Activated naive CD8-positive, alpha-beta T cell treated with anti-CD3 and anti-CD28 coated beads, Interleukin-2, amount 10 ng/mL, durations not matched to agents 7 days and 5 days (primary cell): ENCODE measurements around the gene DUSP19. TPM values are rescaled to one million over a fixed set of nuclear protein-coding genes. Genes with fewer than 3 reads are reported as not detected.

Source experiments
- ATAC-seq: fragments of 150-1000 bp; cut with Tn5 transposase; one replicate; pipeline ENCODE4 v1.10.0; 2021; ENCODE audit warnings: low read depth, moderate library complexity
- POLR2A ChIA-PET: fragments of 350-600 bp; sonication (Branson Sonifier 250); formaldehyde crosslinking; loops from one replicate; lab custom pipeline; 2021; ENCODE audit warnings: antibody characterized with exemption; lab: Charles Lee
- DNase-seq: peaks from one replicate; pipeline ENCODE4 v3.0.0; 2021
- H3K27ac Mint-ChIP-seq: one replicate; pipeline ENCODE4 v1.8.0; 2022; ENCODE audit warnings: mild to moderate bottlenecking, mixed read lengths
- H3K27me3 Mint-ChIP-seq: one replicate; pipeline ENCODE4 v1.8.0; 2022; ENCODE audit warnings: mild to moderate bottlenecking, moderate library complexity, mixed read lengths
- H3K36me3 Mint-ChIP-seq: one replicate; pipeline ENCODE4 v1.8.0; 2021; ENCODE audit warnings: mild to moderate bottlenecking, mixed read lengths
- H3K4me1 Mint-ChIP-seq: one replicate; pipeline ENCODE4 v1.8.0; 2021; ENCODE audit warnings: mixed read lengths
- H3K4me3 Mint-ChIP-seq: one replicate; pipeline ENCODE4 v1.8.0; 2022; ENCODE audit warnings: mild to moderate bottlenecking, moderate library complexity, mixed read lengths
- H3K9me3 Mint-ChIP-seq: one replicate; pipeline ENCODE4 v1.8.0; 2021; ENCODE audit warnings: mixed read lengths
- total RNA-seq, 2 experiments: library from RNA; stranded (reverse); gene quantifications; one replicate each; pipeline ENCODE4 v1.2.3, GENCODE V29; 2021

Gene DUSP19
- total RNA-seq: 1 to 10 TPM; 1.7 to 1.8 TPM

DNA sequence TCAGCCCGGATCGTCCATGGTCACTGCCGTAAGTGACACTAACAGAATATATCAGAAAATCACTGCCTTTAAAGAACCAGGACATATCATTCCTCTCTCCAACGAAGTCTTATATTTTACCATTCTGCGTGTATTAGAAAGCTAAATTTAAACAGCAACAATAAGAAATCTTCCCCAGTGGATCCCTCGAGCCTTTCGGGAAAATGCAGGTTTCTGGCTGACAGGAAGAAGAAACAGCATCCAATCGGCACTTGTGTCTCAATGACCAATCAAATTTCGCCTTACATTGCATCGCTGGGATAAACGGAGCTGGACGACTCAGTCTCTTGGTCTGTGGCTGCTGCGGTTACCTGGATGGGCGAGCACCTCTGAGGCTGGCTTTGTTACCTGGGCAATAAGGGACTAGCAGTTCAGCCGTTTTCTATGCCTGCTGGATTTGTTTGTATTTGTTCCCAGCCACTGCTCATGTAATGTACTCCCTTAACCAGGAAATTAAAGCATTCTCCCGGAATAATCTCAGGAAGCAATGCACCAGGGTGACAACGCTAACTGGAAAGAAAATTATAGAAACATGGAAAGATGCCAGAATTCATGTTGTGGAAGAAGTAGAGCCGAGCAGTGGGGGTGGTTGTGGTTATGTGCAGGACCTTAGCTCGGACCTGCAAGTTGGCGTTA lies at the start of gene DUSP19:
Gene DUSP19, plus strand, starts transcription at position 284 of the 675 bp plus-strand sequence. Its CDS starts 187 bp downstream, at position 471.
- Mint-ChIP-seq H3K36me3 (no peaks in the 10 kb centered on the region), H3K27ac (peak within 1 kb of the TSS; percentile 74), H3K4me3 (peak within 1 kb of the TSS; percentile 92), H3K9me3 (no peaks in the 10 kb centered on the region), H3K4me1 (peaks cover 10% of the 10 kb centered on the region), H3K27me3 (peaks cover 17% of the 10 kb centered on the region)
- peak; percentile 84 for ATAC-seq
- POLR2A ChIA-PET: interaction anchor here (1.1 kb wide), 1 partner anchor 45 kb away, joined by 3 read pairs; the partner anchor contains the start of gene NUP35
- DNase-seq: peak; percentile 70

- H3K27ac Mint-ChIP-seq: no peak overlapping the region
- no peaks in the 10 kb centered on the region for H3K4me1 Mint-ChIP-seq
- H3K9me3 Mint-ChIP-seq: no peaks in the 10 kb centered on the region
- no peaks in the 10 kb centered on the region for H3K36me3 Mint-ChIP-seq
- no peak for DNase-seq
- H3K4me3 Mint-ChIP-seq: no peak overlapping the region
- peaks cover 85% of the 10 kb centered on the region for H3K27me3 Mint-ChIP-seq
- no peak for ATAC-seq
- POLR2A ChIA-PET: interaction anchor here (0.6 kb wide), 1 partner anchor 314 kb away, joined by 3 read pairs; no protein-coding TSS in a partner anchor
Observed at GRCh38 chr2:183029219-183029618, 49.3 kb upstream of the DUSP19 start.

- no peak for ATAC-seq
- no peaks in the 10 kb centered on the region for H3K36me3 Mint-ChIP-seq
- H3K27ac Mint-ChIP-seq: no peak overlapping the region
- H3K27me3 Mint-ChIP-seq: peaks cover 82% of the 10 kb centered on the region
- no peak for DNase-seq
- H3K4me1 Mint-ChIP-seq: peaks cover 17% of the 10 kb centered on the region
- no peaks in the 10 kb centered on the region for H3K9me3 Mint-ChIP-seq
- POLR2A ChIA-PET: no interaction called here
- H3K4me3 Mint-ChIP-seq: no peak overlapping the region
Observed at GRCh38 chr2:183031911-183032794, 46.4 kb upstream of the DUSP19 start.

DNA sequence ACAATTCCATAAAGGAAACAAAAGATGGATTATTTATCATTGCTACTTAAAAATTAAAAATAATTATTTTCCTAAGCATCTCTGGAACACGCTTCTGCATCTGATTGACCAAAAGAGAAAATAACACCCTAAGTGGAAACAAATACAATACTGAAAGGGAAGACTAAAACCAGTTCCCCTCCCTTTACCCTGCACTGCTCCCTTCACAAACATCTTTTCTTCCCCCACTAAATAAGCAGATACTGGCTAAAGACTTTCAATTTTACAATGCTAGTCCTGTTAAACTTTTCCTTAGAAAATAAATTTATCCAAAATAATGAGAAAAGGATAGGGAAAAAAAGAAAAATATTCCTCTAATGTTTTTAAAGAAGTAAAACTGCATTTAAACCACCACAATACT lies 44.6 kb upstream of the DUSP19 start:
- H3K27me3 Mint-ChIP-seq: peaks cover 77% of the 10 kb centered on the region
- DNase-seq (no peak), ATAC-seq (no peak)
- H3K4me1 Mint-ChIP-seq: peaks cover 23% of the 10 kb centered on the region
- H3K36me3 Mint-ChIP-seq: no peaks in the 10 kb centered on the region
- H3K4me3 Mint-ChIP-seq: no peak overlapping the region
- H3K27ac Mint-ChIP-seq: no peak overlapping the region
- H3K9me3 Mint-ChIP-seq: no peaks in the 10 kb centered on the region
- POLR2A ChIA-PET: no interaction called here

DNA sequence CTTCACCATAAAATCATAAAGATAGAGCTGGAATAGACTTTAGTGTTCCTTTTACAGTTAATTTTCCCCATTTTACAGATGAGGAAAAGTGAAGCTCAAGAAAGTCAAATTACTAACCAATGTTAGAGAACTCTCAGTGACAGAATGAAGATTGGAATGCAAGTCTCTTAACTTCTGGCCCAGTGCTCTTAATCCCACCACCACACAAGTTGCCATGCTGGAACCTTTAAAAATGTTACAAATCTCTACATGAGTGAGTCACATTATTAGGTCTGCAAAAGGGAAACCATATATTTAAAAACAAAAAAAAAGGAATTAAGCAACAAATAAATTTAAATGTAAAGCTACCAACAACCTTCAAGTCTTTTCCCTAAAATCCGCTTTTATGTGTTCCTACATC lies 43.7 kb upstream of the DUSP19 start:
- H3K9me3 Mint-ChIP-seq: no peaks in the 10 kb centered on the region
- ATAC-seq: no peak

GRCh38 chr2:183035298-183035953 lies 43.1 kb upstream of the DUSP19 start:
- POLR2A ChIA-PET: no interaction called here
- H3K27me3 Mint-ChIP-seq: peaks cover 78% of the 10 kb centered on the region
- no peak overlapping the region for H3K27ac Mint-ChIP-seq
- no peak for ATAC-seq
- no peak for DNase-seq
- H3K4me1 Mint-ChIP-seq: peaks cover 25% of the 10 kb centered on the region
- H3K4me3 Mint-ChIP-seq: no peak overlapping the region
- H3K9me3 Mint-ChIP-seq: no peaks in the 10 kb centered on the region
- no peaks in the 10 kb centered on the region for H3K36me3 Mint-ChIP-seq

More for the DNA sequence above, 43.7 kb upstream of the DUSP19 start:
- Mint-ChIP-seq H3K27me3 (peaks cover 78% of the 10 kb centered on the region), H3K4me1 (peaks cover 25% of the 10 kb centered on the region), H3K4me3 (no peak overlapping the region), H3K36me3 (no peaks in the 10 kb centered on the region), H3K27ac (no peak overlapping the region)
- POLR2A ChIA-PET: no interaction called here
- no peak for DNase-seq

DNA sequence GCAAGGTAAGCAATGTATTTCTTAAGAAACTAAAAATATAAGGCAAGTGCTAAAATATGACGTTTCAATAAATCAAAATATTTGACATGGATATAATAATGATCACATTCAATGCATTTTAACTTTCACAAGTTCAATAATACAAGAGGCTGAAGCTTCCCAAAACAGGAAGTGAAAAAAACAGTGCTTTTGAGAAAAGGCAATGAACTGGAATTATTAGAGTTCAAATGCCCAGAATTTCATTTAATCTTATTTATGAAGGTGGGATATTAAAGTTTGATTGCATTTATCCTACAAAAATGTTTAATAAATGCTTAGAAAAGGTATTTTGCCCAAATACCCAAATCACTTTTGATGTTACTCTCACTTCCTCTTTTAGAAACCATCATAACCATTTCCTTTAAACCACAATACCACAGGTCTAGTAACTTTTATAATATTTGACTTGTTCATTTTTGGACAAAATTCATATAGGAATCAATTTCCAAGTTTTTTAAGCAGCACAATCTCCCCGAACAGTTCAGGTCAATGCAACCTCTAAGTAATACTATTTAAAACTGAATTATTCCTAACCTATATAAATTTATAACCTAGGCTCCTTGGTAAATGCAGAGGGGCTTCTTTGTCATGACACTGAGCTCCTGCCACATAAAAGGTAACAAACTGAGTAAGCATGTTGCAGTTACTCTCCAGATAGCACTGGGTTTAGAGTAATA lies 42.4 kb upstream of the DUSP19 start:
- POLR2A ChIA-PET: interaction anchor here (1.0 kb wide), 1 partner anchor 88 kb away, joined by 3 read pairs; no protein-coding TSS in a partner anchor
- Mint-ChIP-seq H3K4me1 (peaks cover 25% of the 10 kb centered on the region), H3K27ac (no peak overlapping the region), H3K4me3 (peak overlapping the region; percentile 40), H3K9me3 (no peaks in the 10 kb centered on the region), H3K36me3 (no peaks in the 10 kb centered on the region), H3K27me3 (peaks cover 81% of the 10 kb centered on the region)
- DNase-seq (no peak), ATAC-seq (no peak)

- H3K27me3 Mint-ChIP-seq: peaks cover 81% of the 10 kb centered on the region
- H3K27ac Mint-ChIP-seq: no peak overlapping the region
- no peak for ATAC-seq
- no peaks in the 10 kb centered on the region for H3K36me3 Mint-ChIP-seq
- peaks cover 25% of the 10 kb centered on the region for H3K4me1 Mint-ChIP-seq
- peak overlapping the region; percentile 51 for H3K4me3 Mint-ChIP-seq
- no peaks in the 10 kb centered on the region for H3K9me3 Mint-ChIP-seq
- DNase-seq: no peak
- POLR2A ChIA-PET: interaction anchor here (1.0 kb wide), 1 partner anchor 87 kb away, joined by 3 read pairs; no protein-coding TSS in a partner anchor
Observed at GRCh38 chr2:183037074-183037552, 41.4 kb upstream of the DUSP19 start.

- no peaks in the 10 kb centered on the region for H3K9me3 Mint-ChIP-seq
- POLR2A ChIA-PET: no interaction called here
- H3K27ac Mint-ChIP-seq: no peak overlapping the region
- H3K4me1 Mint-ChIP-seq: peaks cover 25% of the 10 kb centered on the region
- DNase-seq: no peak
- H3K4me3 Mint-ChIP-seq: peak overlapping the region; percentile 86
- ATAC-seq: peak; percentile 68
- H3K36me3 Mint-ChIP-seq: no peaks in the 10 kb centered on the region
- peaks cover 82% of the 10 kb centered on the region for H3K27me3 Mint-ChIP-seq
Observed at GRCh38 chr2:183037553-183038340, 40.8 kb upstream of the DUSP19 start.

DNA sequence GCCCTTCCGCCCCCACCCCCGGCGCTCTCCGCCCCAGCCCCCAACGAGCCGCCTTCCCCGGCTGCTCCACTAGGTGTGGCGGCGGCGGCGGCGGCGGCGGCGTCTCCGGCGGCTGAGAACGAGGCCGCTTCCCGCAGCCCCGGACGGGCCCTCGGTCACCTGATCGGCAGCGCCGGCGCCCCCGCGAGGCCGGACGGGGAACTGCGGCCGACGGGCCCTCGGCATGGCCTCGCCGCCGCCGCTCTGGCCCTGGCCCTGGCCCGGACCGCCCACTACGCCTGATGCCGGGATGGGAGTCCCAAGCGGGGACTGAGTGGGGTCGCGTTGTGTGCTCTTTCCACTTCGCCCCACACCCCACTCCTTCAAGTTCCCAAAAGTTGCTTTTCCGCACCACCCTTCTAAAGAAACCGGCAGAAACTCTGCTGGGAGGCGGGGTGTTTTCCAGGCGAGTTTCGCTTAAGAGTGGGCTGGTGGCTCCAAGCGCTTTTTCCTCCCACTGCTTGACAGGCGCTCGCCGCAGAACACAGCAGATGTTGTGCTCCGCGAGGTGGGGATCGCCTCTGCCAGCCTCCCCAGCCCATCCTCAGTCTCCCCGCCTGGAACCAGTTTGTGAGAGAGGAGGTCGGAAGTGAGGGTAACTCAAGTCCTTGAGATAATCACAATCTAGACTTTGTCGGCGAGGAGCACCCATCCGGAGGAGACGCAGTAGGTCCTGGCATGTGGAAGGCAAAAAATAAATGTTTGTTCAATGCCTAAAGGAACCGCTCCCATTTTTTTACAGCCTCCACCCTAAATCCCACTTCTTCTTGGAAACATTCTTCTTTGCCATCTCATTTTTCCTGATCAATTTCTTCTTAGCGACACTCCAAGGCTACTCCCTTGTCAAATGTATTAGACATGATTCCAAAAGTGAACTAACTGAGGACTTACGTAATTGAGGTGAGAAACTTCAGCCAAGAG lies 39.9 kb upstream of the DUSP19 start, which contains the start of gene NCKAP1:
Gene NCKAP1, minus strand, starts transcription at position 117 of the 960 bp plus-strand sequence. CDS start 358 bp downstream, outside the sequence.
- no peak within 1 kb of the TSS for H3K27ac Mint-ChIP-seq
- no peaks in the 10 kb centered on the region for H3K36me3 Mint-ChIP-seq
- POLR2A ChIA-PET: no interaction called here
- H3K4me3 Mint-ChIP-seq: peak within 1 kb of the TSS; percentile 86
- H3K9me3 Mint-ChIP-seq: no peaks in the 10 kb centered on the region
- peaks cover 25% of the 10 kb centered on the region for H3K4me1 Mint-ChIP-seq
- ATAC-seq (peak; percentile 88), DNase-seq (peak; percentile 91)
- H3K27me3 Mint-ChIP-seq: peaks cover 79% of the 10 kb centered on the region

DNA sequence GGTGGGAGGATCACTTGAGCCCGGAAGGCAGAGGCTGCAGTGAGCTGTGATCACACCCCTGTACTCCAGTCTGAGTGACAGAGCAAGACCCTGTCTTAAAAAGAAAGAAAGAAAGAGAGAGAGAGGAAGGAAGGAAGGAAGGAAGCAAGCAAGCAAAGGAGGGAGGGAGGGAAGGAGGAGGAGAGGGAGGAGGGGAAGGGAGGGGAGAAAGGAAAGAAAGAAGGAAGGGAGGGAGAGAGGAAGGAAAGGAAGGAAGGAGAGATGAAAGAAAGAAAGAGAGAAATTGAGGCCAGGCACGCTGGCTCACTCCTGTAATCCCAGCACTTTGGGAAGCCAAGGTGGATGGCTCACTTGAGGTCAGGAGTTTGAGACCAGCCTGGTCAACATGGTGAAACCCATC lies 37.9 kb upstream of the DUSP19 start:
- DNase-seq (no peak), ATAC-seq (no peak)
- Mint-ChIP-seq H3K9me3 (no peaks in the 10 kb centered on the region), H3K4me3 (no peak overlapping the region), H3K27ac (no peak overlapping the region), H3K27me3 (peaks cover 75% of the 10 kb centered on the region), H3K4me1 (peaks cover 21% of the 10 kb centered on the region), H3K36me3 (no peaks in the 10 kb centered on the region)
- POLR2A ChIA-PET: no interaction called here
